Smooth muscle cell (in vitro differentiated cells): ENCODE data around the gene ZNRF1. TPM values are rescaled to one million over a fixed set of nuclear protein-coding genes. Genes with fewer than 3 reads are reported as not detected.
A peak's percentile ranks its signal among the peaks of the same experiment; 100 is the strongest.

Source experiments
- DNase-seq: peaks from one replicate; lab custom pipeline; 2025; ENCODE audit not compliant: unreplicated experiment; lab: John Stamatoyannopoulos, UW
- H2AFZ ChIP-seq: fragments of 200-600 bp; sonication (generic); 2 replicates; pipeline ENCODE4 v1.6.0; 2016; ENCODE audit warnings: antibody characterized with exemption, low read depth, mild to moderate bottlenecking
- H3F3A ChIP-seq: fragments of 200-600 bp; sonication (generic); 2 replicates; pipeline ENCODE4 v1.6.0; 2017; ENCODE audit warnings: antibody characterized with exemption, low read depth
- H3K27ac ChIP-seq: fragments of 200-600 bp; sonication (generic); 2 replicates; pipeline ENCODE4 v1.5.1; 2016; ENCODE audit warnings: low read depth, mild to moderate bottlenecking
- H3K27me3 ChIP-seq: fragments of 200-600 bp; sonication (generic); 2 replicates; pipeline ENCODE4 v1.6.1; 2016; ENCODE audit warnings: low read depth, mild to moderate bottlenecking
- H3K36me3 ChIP-seq: fragments of 200-600 bp; sonication (generic); 2 replicates; pipeline ENCODE4 v1.5.1; 2016; ENCODE audit warnings: low read depth
- H3K4me1 ChIP-seq: fragments of 200-600 bp; sonication (generic); 2 replicates; pipeline ENCODE4 v1.5.1; 2016; ENCODE audit warnings: low read depth
- H3K4me2 ChIP-seq: fragments of 200-600 bp; sonication (generic); 2 replicates; pipeline ENCODE4 v1.6.0; 2016; ENCODE audit warnings: mild to moderate bottlenecking
- H3K4me3 ChIP-seq: fragments of 200-600 bp; sonication (generic); 2 replicates; pipeline ENCODE4 v1.5.1; 2016; ENCODE audit warnings: mild to moderate bottlenecking
- H3K79me2 ChIP-seq: fragments of 200-600 bp; sonication (generic); 2 replicates; pipeline ENCODE4 v1.6.0; 2016; ENCODE audit warnings: low read depth, mild to moderate bottlenecking
- H3K9ac ChIP-seq: fragments of 200-600 bp; sonication (generic); 2 replicates; pipeline ENCODE4 v1.6.0; 2016; ENCODE audit warnings: low read depth
- H3K9me3 ChIP-seq: fragments of 200-600 bp; sonication (generic); replicated peaks from 2 replicates; pipeline ENCODE4 v1.5.1; 2016; ENCODE audit warnings: low read depth
- H4K20me1 ChIP-seq: fragments of 200-600 bp; sonication (generic); 2 replicates; pipeline ENCODE4 v1.6.0; 2016; ENCODE audit warnings: low read depth
- WGBS: methylation state at CpG from one replicate; pipeline ENCODE4 v1.1.7; 2016; ENCODE audit warnings: low lambda C conversion rate; 5-methylcytosine and 5-hydroxymethylcytosine counted together
- polyA plus RNA-seq: library from polyadenylated mRNA; unstranded; fragments of >200 nt; fragmentation: Nextera tagmentation; extraction: Ambion mirVana; gene quantifications from 2 replicates; pipeline ENCODE4 v1.2.1, GENCODE V29; 2016
- total RNA-seq: library from RNA; depleted of rRNA; stranded (reverse); fragments of >200 nt; gene quantifications from 2 replicates; pipeline ENCODE4 v1.2.3, GENCODE V29; 2014
- TF ChIP-seq, protein P1 (sequence below): fragments of 200-600 bp; sonication (generic); IDR thresholded peaks from 2 replicates; pipeline ENCODE4 v1.5.1; 2017; ENCODE audit warnings: borderline replicate concordance, mild to moderate bottlenecking, antibody characterized with exemption; ENCODE audit not compliant: insufficient read depth, poor library complexity, severe bottlenecking

ZNRF1 gene
- total and polyA plus RNA-seq, 2 experiments from 2014 or later = 18.2 to 45.4 TPM

DNA sequence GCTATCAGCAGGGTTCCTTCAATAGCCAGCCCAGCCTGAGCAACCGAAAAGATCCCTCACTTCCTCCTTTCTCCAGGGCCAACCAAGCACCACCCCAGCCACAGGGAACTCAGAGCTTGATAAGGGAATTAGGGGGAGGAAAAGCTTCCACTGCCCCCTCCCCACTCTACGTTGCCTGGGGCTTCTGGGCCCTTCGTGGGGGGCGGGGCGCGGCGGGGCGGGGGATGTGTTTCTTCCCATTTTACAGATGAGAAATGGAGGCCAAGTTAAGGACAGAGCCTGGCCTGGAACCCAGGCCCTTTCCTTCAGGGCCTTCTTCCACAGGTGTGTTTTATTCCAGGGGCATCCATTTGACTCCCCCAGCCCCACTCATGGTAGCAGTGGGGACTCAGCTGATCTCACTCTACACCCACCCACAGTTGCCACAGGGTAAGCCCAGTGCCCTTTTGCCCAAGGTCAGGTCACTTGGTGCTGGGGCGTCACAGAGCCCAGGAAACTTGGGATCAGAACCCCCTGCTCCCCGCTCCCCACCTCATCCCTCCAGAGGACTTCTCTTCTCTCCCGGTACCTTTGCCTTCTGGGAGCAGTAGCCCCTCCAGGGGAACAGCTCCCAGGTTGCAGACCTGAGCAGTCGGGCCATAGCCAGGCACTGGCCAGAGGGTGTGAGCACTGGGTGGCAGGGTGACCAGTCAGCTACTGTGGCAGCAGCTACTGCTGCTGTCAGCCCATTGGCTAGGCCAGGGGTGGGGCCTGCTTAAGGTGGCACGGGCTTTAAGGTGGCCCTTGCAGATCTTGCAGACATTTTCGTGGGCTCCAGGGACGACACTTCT, 117.5 kb downstream of the ZNRF1 start, which contains the start of gene LDHD:
TSS of gene LDHD (minus strand) at position 700 of the 830 bp plus-strand sequence. CDS start at position 640, 60 bp downstream.
- no peak for DNase-seq
- no peaks in the 10 kb centered on the region for H3K79me2 ChIP-seq
- TF ChIP-seq, protein P1, sequence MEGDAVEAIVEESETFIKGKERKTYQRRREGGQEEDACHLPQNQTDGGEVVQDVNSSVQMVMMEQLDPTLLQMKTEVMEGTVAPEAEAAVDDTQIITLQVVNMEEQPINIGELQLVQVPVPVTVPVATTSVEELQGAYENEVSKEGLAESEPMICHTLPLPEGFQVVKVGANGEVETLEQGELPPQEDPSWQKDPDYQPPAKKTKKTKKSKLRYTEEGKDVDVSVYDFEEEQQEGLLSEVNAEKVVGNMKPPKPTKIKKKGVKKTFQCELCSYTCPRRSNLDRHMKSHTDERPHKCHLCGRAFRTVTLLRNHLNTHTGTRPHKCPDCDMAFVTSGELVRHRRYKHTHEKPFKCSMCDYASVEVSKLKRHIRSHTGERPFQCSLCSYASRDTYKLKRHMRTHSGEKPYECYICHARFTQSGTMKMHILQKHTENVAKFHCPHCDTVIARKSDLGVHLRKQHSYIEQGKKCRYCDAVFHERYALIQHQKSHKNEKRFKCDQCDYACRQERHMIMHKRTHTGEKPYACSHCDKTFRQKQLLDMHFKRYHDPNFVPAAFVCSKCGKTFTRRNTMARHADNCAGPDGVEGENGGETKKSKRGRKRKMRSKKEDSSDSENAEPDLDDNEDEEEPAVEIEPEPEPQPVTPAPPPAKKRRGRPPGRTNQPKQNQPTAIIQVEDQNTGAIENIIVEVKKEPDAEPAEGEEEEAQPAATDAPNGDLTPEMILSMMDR = no peak
- H3K36me3 ChIP-seq = no peaks in the 10 kb centered on the region
- no peaks in the 10 kb centered on the region for H3K27me3 ChIP-seq
- no peak within 1 kb of the TSS for H3K9ac ChIP-seq
- H3K9me3 ChIP-seq = no peaks in the 10 kb centered on the region
- peaks cover 18% of the 10 kb centered on the region for H3K4me1 ChIP-seq
- H2AFZ ChIP-seq = no peak within 1 kb of the TSS
- peak within 1 kb of the TSS; percentile 77 for H3K4me2 ChIP-seq
- H4K20me1 ChIP-seq = no peaks in the 10 kb centered on the region
- peak within 1 kb of the TSS; percentile 44 for H3K4me3 ChIP-seq
- whole genome bisulfite sequencing = 57% methylated on average over 15 of the region's 15 CpGs
- no peak within 1 kb of the TSS for H3K27ac ChIP-seq
- no peaks in the 10 kb centered on the region for H3F3A ChIP-seq

DNA sequence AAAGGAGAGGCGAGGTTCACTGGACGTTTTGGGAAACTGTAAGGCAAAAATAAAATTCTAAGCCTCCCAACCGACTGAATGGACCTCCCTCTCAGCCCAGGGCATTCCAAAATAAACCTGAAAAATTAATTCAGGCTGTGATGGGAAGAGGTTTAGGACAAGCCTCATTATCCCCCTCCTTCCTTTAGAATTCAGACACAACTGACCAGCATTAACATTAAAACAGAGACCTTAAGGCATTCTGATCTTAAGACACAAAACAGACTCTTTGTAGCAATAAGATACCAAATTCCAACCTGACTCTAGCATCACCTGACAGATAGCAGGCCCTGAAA, 118.1 kb downstream of the ZNRF1 start:
- DNase-seq = no peak
- Histone ChIP-seq H3K27me3 (no peaks in the 10 kb centered on the region), H3K4me1 (peaks cover 18% of the 10 kb centered on the region), H3K79me2 (no peaks in the 10 kb centered on the region), H3K27ac (no peak overlapping the region), H3K36me3 (no peaks in the 10 kb centered on the region), H2AFZ (no peak overlapping the region), H3F3A (no peaks in the 10 kb centered on the region), H3K4me3 (no peak overlapping the region), H3K9me3 (no peaks in the 10 kb centered on the region), H3K4me2 (no peak overlapping the region), H4K20me1 (no peaks in the 10 kb centered on the region), H3K9ac (no peak overlapping the region)
- TF ChIP-seq, protein P1 = no peak
- 74% methylated on average over 3 of the region's 3 CpGs for WGBS

DNA sequence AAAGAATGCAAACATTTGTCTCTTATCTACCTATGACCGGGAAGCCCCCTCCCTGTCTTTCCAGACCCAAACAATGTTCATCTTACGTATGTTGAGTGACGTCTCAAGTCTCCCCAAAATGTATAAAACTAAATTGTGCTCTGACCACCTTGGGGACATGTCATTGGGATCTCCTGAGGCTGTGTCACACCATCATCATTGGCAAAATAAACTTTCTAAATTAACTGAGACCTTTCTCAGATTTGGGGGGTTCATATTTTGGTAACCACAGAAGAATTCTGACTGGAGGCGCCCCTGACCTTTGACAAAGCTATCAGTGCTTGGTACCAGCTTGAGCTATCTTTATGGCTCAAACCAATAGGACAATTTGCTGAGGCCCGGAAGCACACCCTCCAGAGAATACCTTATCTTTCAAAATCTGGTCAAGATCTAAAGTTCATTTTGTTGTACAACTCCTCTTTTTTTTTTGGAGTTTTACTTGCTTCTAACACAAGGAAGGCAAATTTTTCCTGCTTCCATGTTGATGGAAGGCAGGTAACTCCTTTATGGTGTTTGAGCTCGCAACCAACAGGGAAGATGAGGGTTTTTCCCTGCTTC, 120.2 kb downstream of the ZNRF1 start:
- Histone ChIP-seq H2AFZ (no peak overlapping the region), H3K4me3 (peak overlapping the region; percentile 42), H3K9ac (no peak overlapping the region), H3K4me1 (peaks cover 18% of the 10 kb centered on the region), H3F3A (no peaks in the 10 kb centered on the region), H3K4me2 (no peak overlapping the region), H4K20me1 (no peaks in the 10 kb centered on the region), H3K27ac (no peak overlapping the region), H3K79me2 (no peaks in the 10 kb centered on the region), H3K36me3 (no peaks in the 10 kb centered on the region), H3K27me3 (no peaks in the 10 kb centered on the region), H3K9me3 (no peaks in the 10 kb centered on the region)
- DNase-seq = no peak
- WGBS = 81% methylated on average over 6 of the region's 6 CpGs
- TF ChIP-seq, protein P1 = no peak
